Measurements from ENCODE around the gene TMPRSS9. TPM values are rescaled to one million over a fixed set of nuclear protein-coding genes. Genes with fewer than 3 reads are reported as not detected.
A peak's percentile ranks its signal among the peaks of the same experiment; 100 is the strongest.

TMPRSS9 gene
- total and polyA plus RNA-seq, 2 of the 13 experiments (the other 11 are each of a cell fraction or from before 2014, with no cell fraction given) = 2.5 to 5.2 TPM

DNA sequence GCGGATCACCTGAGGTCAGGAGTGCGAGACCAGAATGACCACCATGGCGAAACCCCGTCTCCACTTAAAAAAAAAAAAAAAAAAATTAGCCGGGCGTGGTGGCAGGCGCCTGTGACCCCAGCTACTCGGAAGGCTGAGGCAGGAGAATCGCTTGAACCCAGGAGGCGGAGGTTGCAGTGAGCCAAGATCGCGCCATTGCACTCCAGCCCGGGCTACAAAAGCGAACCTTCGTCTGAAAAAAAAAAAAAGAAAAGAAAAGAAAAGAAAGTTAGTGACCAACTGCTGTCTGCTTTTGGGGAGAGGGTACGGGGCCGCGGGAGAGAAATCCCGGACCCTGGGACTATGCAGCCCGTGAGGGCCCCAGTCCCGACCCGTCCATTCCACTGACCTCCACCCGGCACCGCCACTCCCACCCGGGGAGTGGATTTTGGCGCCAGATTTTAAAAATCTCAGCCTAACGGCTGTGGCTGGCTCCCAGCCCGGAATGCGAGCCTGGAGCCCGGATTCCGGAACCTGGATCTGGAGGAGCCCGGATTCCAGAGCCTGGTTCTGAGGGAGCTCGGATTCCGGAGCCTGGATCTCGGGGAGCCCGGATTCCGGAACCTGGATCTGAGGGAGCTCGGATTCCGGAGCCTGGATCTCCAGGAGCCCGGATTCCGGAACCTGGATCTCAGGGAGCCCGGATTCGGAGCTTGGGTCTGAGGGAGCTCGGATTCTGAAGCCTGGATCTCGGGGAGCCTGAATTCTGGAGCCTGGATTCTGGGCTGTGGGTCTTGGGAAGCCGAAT, 102.8 kb downstream of the TMPRSS9 start (continued):
- TF ChIP-seq ZC3H4 (CRISPR knock-in tag; IDR thresholded peaks at IDR 0.05; ENCODE audit: borderline replicate concordance) = no peak
- no peak for TF ChIP-seq ZNF326 (CRISPR knock-in tag; IDR thresholded peaks at IDR 0.05; ENCODE audit: borderline replicate concordance)
- no peak for TF ChIP-seq ZFP37 (CRISPR knock-in tag; IDR thresholded peaks at IDR 0.05; ENCODE audit: borderline replicate concordance)
- peak; percentile 82 to 95 for TF ChIP-seq EP300 (IDR thresholded peaks at IDR 0.05; ENCODE audit: low read depth in 2 of 2, low read length in 2 of 2)
- TF ChIP-seq EP300 (CRISPR knock-in tag; IDR thresholded peaks at IDR 0.05; ENCODE audit: borderline replicate concordance) = peak; percentile 44; the same call in 1 of the 2 replicates
- no peak for TF ChIP-seq ISX (CRISPR knock-in tag; conservative IDR thresholded peaks at IDR 0.05)
- peak; percentile 99 for TF ChIP-seq TAF15 (IDR thresholded peaks at IDR 0.05; ENCODE audit: low read depth, low read length, poor library complexity, severe bottlenecking)
- TF ChIP-seq ZNF605 (CRISPR knock-in tag; IDR thresholded peaks at IDR 0.05) = peak; percentile 88
- no peak for TF ChIP-seq PLRG1 (conservative IDR thresholded peaks at IDR 0.05)
- TF ChIP-seq ZNF577 (CRISPR knock-in tag; IDR thresholded peaks at IDR 0.05; ENCODE audit: borderline replicate concordance, low read depth) = no peak
- no peak for TF ChIP-seq GPN1 (CRISPR knock-in tag; IDR thresholded peaks at IDR 0.05; ENCODE audit: borderline replicate concordance)
- peak; percentile 75; the same call in 1 of the 2 replicates for TF ChIP-seq ZSCAN31 (CRISPR knock-in tag; IDR thresholded peaks at IDR 0.05; ENCODE audit: low read depth)
- TF ChIP-seq, protein P1, sequence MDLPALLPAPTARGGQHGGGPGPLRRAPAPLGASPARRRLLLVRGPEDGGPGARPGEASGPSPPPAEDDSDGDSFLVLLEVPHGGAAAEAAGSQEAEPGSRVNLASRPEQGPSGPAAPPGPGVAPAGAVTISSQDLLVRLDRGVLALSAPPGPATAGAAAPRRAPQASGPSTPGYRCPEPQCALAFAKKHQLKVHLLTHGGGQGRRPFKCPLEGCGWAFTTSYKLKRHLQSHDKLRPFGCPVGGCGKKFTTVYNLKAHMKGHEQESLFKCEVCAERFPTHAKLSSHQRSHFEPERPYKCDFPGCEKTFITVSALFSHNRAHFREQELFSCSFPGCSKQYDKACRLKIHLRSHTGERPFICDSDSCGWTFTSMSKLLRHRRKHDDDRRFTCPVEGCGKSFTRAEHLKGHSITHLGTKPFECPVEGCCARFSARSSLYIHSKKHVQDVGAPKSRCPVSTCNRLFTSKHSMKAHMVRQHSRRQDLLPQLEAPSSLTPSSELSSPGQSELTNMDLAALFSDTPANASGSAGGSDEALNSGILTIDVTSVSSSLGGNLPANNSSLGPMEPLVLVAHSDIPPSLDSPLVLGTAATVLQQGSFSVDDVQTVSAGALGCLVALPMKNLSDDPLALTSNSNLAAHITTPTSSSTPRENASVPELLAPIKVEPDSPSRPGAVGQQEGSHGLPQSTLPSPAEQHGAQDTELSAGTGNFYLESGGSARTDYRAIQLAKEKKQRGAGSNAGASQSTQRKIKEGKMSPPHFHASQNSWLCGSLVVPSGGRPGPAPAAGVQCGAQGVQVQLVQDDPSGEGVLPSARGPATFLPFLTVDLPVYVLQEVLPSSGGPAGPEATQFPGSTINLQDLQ (CRISPR knock-in tag; IDR thresholded peaks at IDR 0.05) = no peak
- TF ChIP-seq, protein P2, sequence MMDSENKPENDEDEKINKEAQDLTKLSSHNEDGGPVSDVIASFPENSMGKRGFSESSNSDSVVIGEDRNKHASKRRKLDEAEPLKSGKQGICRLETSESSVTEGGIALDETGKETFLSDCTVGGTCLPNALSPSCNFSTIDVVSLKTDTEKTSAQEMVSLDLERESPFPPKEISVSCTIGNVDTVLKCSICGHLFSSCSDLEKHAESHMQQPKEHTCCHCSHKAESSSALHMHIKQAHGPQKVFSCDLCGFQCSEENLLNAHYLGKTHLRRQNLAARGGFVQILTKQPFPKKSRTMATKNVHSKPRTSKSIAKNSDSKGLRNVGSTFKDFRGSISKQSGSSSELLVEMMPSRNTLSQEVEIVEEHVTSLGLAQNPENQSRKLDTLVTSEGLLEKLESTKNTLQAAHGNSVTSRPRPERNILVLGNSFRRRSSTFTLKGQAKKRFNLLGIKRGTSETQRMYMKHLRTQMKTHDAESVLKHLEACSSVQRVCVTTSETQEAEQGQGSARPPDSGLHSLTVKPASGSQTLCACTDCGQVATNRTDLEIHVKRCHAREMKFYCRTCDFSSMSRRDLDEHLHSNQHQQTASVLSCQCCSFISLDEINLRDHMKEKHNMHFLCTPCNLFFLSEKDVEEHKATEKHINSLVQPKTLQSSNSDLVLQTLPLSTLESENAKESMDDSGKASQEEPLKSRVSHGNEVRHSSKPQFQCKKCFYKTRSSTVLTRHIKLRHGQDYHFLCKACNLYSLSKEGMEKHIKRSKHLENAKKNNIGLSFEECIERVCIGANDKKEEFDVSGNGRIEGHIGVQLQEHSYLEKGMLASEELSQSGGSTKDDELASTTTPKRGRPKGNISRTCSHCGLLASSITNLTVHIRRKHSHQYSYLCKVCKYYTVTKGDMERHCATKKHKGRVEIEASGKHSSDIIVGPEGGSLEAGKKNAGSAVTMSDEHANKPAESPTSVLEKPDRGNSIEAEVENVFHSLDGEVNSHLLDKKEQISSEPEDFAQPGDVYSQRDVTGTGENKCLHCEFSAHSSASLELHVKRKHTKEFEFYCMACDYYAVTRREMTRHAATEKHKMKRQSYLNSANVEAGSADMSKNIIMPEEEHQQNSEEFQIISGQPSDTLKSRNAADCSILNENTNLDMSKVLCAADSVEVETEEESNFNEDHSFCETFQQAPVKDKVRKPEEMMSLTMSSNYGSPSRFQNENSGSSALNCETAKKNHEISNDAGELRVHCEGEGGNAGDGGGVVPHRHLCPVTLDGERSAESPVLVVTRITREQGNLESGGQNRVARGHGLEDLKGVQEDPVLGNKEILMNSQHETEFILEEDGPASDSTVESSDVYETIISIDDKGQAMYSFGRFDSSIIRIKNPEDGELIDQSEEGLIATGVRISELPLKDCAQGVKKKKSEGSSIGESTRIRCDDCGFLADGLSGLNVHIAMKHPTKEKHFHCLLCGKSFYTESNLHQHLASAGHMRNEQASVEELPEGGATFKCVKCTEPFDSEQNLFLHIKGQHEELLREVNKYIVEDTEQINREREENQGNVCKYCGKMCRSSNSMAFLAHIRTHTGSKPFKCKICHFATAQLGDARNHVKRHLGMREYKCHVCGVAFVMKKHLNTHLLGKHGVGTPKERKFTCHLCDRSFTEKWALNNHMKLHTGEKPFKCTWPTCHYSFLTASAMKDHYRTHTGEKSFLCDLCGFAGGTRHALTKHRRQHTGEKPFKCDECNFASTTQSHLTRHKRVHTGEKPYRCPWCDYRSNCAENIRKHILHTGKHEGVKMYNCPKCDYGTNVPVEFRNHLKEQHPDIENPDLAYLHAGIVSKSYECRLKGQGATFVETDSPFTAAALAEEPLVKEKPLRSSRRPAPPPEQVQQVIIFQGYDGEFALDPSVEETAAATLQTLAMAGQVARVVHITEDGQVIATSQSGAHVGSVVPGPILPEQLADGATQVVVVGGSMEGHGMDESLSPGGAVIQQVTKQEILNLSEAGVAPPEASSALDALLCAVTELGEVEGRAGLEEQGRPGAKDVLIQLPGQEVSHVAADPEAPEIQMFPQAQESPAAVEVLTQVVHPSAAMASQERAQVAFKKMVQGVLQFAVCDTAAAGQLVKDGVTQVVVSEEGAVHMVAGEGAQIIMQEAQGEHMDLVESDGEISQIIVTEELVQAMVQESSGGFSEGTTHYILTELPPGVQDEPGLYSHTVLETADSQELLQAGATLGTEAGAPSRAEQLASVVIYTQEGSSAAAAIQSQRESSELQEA (CRISPR knock-in tag; IDR thresholded peaks at IDR 0.05; ENCODE audit: not compliant biosample characterization) = no peak
- TF ChIP-seq, protein P3, sequence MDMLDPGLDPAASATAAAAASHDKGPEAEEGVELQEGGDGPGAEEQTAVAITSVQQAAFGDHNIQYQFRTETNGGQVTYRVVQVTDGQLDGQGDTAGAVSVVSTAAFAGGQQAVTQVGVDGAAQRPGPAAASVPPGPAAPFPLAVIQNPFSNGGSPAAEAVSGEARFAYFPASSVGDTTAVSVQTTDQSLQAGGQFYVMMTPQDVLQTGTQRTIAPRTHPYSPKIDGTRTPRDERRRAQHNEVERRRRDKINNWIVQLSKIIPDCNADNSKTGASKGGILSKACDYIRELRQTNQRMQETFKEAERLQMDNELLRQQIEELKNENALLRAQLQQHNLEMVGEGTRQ (IDR thresholded peaks at IDR 0.05; ENCODE audit: low read depth, low read length) = no peak
- TF ChIP-seq, protein P3 (CRISPR knock-in tag; IDR thresholded peaks at IDR 0.05; ENCODE audit: borderline replicate concordance) = no peak
